GM19193 (cell line): Measurements from ENCODE around the gene PKDREJ.

ENCODE experiments used
- POLR2A ChIP-seq: IDR thresholded peaks from 4 replicates; pipeline ENCODE4 v1.6.1; 2011; ENCODE audit not compliant: insufficient read depth, insufficient read length; ENCODE audit errors: extremely low read depth

The PKDREJ gene

DNA sequence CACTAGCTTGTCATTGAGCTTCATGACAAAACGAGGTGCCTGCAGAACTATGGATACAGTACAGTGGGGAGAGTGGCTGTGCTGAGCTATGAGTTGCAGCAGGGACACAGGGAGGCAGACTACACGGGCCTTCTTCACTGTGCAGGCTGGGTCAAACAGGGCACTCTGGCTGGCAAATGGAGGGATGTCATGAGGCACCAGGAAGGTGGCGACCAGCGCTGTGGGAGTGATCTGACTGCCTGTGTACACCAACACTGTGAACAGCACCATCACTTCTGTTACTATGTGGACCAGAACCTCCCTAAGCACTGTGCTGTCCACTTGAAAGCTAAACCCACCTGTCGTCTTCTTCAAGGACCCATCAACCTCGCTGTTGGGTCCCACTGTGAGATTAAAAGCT is 3.1 kb downstream of the PKDREJ start:
- no peak for TF ChIP-seq POLR2A

DNA sequence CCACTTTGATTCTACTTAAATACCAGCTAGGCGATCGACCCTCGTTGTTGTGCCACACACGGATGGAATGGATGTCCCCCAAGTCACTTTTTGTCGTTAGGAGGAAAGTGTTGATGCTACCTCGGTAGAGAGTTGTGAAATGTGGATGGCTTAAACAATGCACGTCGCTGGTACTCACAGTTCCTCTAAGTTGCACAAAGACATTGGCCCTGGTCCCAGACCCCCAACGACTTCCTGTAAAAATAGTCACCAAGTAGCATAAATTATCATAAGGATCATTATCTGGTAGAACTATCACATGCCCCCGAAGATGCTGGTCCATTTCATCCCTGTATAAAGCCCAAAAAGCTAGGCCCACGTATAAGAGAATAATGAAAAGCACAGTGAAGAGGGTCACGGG is 3.8 kb downstream of the PKDREJ start:
- no peak for TF ChIP-seq POLR2A

DNA sequence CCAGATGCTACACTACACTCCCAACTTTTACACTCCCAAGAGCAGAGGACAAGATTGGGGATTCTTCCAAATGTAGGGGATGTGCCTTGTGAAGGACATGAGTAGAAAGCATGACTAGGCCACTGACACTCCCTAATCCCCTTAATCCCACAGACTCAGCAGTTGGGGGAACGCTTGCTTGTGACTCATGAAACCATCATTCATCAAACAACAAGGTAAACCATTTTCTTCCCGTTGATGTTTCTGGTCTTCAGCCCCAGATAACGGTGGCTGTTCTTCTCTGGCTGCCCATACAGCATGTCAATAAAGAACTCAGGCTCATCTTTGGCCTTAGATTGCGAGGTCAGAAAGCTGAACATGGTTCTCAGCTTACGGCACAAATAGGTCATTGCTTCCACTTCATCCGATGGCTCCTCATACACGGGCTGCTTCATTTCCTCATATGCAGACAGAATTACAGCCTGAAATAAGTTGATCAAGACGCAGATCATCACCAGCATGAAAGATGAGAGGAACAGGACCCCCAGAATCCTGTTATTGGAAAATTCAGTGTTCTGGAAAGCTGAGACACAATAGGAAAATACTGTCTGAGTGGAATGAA is 6.7 kb downstream of the PKDREJ start:
- TF ChIP-seq POLR2A = no peak

GRCh38 chr22:46251816-46252380 is 11.2 kb downstream of the PKDREJ start:
- TF ChIP-seq POLR2A = no peak

DNA sequence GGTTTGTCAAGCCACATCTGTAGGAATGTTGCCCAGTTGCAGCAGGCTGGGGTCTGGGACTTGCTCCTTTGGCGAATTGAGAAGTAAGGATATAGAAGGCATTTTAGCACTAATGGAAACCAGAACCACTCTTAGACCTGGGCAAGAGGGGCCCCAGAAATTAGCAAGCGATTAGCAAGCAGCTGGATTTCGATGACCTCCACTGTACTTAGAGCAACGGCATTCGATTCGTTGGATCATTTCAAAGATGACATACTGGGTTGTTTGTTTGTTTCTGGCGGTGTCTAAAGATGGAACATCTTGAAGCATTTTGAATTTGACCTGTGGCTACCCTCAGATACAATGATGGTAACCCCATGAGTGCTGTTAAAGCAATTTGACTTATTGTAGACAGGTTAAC is 11.9 kb downstream of the PKDREJ start:
- TF ChIP-seq POLR2A = no peak

- TF ChIP-seq POLR2A = no peak
Observed at GRCh38 chr22:46250783-46251125, 12.4 kb downstream of the PKDREJ start.

DNA sequence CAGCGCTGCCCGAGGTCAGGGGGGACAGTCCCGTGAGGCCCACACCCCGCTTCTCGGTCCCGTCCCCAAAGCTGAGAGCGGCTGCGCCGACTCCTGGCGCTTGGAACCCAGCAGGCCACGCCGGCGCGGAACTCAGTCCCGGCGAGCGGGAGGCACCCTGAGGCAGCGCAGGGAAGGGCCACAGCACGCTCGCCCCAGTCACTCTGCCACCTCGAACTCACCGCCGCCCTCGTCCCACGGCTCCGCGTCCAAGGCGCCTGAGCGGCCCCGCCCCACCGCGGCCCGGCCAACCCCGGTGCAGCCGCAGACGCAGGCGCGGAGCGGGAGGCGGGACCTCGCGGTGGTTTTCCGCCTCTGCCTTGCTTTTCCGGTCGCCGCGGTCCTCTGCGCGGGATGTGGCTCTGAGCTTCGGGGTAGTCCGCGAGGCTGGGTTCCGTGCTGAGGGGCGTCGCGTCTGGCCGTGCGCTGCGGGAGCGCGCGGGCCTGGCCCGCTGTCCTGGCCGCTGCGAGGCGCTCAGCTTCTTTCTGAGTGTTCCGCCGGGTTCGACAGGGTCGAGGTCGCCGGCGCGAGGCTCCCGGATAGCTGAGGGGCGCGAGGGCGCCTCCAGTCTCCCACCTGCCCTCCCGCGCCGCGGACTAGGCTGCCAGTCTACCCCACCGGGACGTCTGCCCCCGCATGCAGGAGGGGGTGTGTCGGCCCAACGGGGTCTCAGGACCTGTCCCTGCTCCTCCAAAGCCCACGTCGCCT is 12.9 kb downstream of the PKDREJ start, which contains the start of gene CDPF1:
TSS of gene CDPF1 (minus strand) at position 259 of the 748 bp plus-strand sequence. CDS start 2,009 bp downstream, outside the sequence.
- peak; percentile 96 for TF ChIP-seq POLR2A

- TF ChIP-seq POLR2A = no peak
Observed at GRCh38 chr22:46247443-46247975, 15.6 kb downstream of the PKDREJ start.

DNA sequence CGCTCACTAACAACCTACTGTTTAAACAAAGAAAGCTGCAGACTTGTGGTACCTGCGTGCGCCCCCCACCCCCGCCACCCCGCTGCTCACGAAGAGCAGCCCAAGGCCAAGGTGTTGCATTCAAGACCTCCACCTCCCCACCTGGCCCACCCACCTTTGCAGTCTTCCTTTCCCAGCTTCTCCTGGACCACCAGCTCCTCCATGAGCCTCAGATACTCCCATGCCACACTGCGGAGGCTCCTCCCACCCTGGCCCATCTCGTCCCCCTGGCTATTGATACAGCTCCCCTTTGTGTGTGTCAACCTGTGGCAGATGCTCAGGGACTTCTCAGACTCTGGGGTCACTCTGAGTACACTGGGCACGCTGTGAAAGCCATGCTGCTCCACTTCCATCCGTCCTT is 17.0 kb downstream of the PKDREJ start:
- no peak for TF ChIP-seq POLR2A

DNA sequence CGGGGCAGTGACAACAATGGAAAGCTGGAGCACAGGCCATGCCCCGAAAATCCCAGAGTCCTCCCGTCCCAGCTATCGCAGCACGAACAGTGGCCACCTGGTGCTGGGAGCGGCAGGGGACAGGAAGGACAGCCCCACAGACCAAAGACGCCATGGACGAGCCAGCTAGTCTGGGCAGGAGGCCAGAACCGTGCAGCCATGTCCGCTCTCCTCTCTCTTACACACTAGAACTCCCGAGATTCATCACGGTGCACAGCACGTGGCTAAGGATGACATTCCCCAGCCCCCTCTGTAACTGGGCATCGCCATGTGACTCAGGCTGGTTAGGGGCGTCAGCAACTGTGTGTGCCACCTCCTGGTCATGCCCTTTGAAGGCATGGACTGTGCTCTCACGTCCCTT is 17.6 kb downstream of the PKDREJ start:
- TF ChIP-seq POLR2A = no peak

DNA sequence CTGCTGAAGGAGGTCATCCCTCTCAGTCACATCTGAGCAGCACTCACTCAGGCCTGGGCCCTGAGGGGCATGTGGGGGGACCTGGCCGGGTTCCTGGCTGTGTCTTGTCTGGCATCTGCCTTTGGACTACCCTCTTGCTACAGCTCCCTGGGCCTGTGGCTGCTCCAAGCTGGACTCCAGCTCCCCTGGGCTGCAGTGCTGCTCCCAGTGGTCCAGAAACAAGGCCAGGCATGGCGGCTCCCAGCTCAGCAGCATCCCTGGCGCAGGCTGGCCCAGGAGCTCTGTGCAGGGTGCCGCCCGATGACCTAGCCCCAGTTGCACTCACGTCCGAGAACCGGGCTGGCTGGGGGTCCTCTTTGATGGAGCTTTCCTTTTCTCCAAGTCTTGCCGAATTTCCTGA is 18.4 kb downstream of the PKDREJ start:
- no peak for TF ChIP-seq POLR2A

GRCh38 chr22:46242076-46242475 is 21.1 kb downstream of the PKDREJ start:
- no peak for TF ChIP-seq POLR2A

- TF ChIP-seq POLR2A = no peak
Observed at GRCh38 chr22:46241396-46242007, 21.6 kb downstream of the PKDREJ start.

DNA sequence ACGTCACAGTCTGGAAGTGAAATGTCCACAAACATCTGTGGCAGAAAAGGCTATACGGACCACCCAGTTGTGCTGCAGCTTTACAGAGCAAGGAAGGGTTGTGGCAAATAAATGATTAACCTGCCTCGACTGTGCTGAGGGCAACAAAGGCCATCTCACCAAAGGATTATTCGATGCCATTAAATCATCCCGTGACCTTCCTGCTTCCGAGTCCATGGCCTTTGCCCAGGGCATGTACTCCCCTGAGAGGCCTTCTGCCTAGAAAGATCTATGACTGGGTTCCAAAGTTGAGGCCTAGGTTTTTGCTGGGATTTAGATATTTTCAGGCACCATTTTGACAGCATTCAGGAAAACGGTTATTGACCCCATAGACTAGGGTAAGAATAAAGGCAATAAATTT is 22.2 kb downstream of the PKDREJ start:
- TF ChIP-seq POLR2A = no peak

DNA sequence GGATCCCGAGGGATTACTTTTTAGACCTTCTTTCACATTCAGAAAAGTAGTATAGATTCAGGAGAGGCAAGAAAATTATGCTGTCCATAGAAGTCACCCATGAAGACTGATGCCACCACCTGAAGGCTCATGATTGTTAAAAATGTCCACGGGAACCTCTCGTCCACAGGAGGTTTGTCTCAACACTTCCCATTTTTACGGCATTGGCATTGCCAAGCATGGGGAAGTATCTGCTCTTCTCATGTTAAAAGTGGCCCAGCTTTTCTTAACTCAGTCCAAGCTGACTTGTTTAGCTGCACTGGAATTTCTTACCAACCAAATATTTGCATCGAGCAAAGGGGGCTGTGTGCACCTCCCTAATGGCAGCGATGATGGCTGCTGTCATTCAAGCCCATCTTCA is 22.6 kb downstream of the PKDREJ start:
- TF ChIP-seq POLR2A = no peak
